Measurements from ENCODE around the gene GYPC.

DNA sequence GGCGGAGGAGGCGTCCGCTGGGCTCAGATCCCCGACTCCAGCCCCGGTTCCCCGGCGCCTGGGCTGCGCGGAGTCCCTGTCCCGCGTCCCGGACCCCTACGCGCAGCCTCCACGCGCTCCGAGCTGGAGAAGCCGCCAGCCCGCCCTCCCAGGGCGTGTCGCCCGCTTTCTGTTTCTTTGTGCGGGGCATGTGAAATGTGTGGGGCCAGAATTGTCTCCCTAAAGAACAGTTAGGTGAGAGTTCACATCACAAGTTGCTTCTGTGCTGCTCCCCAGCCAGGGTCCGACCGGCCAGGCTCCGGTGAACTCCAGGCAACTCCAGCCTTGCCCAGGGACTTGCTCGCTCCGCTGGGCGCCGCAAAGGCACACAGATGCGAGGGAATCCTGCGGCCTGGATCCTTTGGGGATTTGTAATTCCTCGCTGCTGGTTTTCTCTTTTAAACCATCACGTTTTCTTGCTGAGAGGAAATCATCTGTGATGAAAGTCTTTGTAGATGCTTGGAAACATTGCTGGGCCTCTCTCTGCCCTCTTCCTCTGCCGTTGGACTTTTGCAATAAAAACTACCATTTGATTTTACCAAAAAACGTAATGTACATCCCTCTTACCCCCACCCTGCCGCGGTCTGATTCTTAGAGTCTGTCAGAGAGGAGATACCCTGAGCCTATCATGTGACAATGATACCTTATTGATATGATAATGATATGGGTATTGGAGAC is 631 bp downstream of the GYPC start:
- TF ChIP-seq, protein P1, sequence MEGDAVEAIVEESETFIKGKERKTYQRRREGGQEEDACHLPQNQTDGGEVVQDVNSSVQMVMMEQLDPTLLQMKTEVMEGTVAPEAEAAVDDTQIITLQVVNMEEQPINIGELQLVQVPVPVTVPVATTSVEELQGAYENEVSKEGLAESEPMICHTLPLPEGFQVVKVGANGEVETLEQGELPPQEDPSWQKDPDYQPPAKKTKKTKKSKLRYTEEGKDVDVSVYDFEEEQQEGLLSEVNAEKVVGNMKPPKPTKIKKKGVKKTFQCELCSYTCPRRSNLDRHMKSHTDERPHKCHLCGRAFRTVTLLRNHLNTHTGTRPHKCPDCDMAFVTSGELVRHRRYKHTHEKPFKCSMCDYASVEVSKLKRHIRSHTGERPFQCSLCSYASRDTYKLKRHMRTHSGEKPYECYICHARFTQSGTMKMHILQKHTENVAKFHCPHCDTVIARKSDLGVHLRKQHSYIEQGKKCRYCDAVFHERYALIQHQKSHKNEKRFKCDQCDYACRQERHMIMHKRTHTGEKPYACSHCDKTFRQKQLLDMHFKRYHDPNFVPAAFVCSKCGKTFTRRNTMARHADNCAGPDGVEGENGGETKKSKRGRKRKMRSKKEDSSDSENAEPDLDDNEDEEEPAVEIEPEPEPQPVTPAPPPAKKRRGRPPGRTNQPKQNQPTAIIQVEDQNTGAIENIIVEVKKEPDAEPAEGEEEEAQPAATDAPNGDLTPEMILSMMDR (IDR thresholded peaks at IDR 0.05) = no peak
- TF ChIP-seq POLR2A (IDR thresholded peaks at IDR 0.05) = no peak
